HCT116 (cell line): ENCODE measurements around the gene MAP1LC3C. TPM values are rescaled to one million over a fixed set of nuclear protein-coding genes. Genes with fewer than 3 reads are reported as not detected.

Experiments used
- ATAC-seq: fragments of 200-7000 bp; cut with Tn5 transposase; 2 replicates; pipeline ENCODE4 v1.9.1; 2020; ENCODE audit warnings: mild to moderate bottlenecking, moderate library complexity
- BruUV-seq: library from RNA; stranded (reverse); fragments of 400-500 nt; replicated peaks from 2 replicates; lab custom pipeline; 2021; lab: Mats Ljungman, UMichigan
- CTCF ChIA-PET: fragments of 300-600 bp; sonication (Branson Sonifier 250); formaldehyde crosslinking; loops from one replicate; lab custom pipeline; 2021; ENCODE audit warnings: antibody characterized with exemption; lab: Charles Lee
- POLR2A ChIA-PET: fragments of 300-600, 350-600 bp; sonication (Branson Sonifier 250); formaldehyde crosslinking; loops from one replicate; lab custom pipeline; 2021; ENCODE audit warnings: antibody characterized with exemption; lab: Charles Lee
- RAD21 ChIA-PET, 2 experiments: fragments of 300-600 bp; sonication (Branson Sonifier 250); formaldehyde crosslinking; loops; one replicate each; lab custom pipeline; 2023; ENCODE audit warnings: low total read pairs in 2 of 2; ENCODE audit not compliant: uncharacterized antibody in 2 of 2, unreplicated experiment in 2 of 2, low non-redundant PET in 1 of 2; lab: Charles Lee
- DNase-seq: peaks from one replicate; pipeline ENCODE4 v3.0.0-alpha.2; 2010; ENCODE audit warnings: low read depth, low spot score
- H2AFZ ChIP-seq: fragments of 200-600 bp; shearing (Covaris generic), sonication (generic); 2 replicates; pipeline ENCODE4 v1.6.1; 2017; ENCODE audit warnings: low read depth, mixed run types, mixed read lengths, antibody characterized with exemption, low read length; ENCODE audit not compliant: poor library complexity, severe bottlenecking
- H3K27ac ChIP-seq: 2 replicates; pipeline ENCODE4 v1.5.1; 2012; ENCODE audit warnings: low read depth, low read length
- H3K27me3 ChIP-seq: fragments of 200-600 bp; sonication (generic); 2 replicates; pipeline ENCODE4 v1.6.1; 2016; ENCODE audit warnings: mixed run types, low read length, mixed read lengths; ENCODE audit not compliant: insufficient read depth
- H3K36me3 ChIP-seq, 2 experiments: fragments of 200-500 bp in 1 of 2; fragments of 200-600 bp in 1 of 2; sonication (Bioruptor generic) in 1 of 2; sonication (generic) in 1 of 2; 2 replicates each; pipeline versions ENCODE4 v1.5.1 to v1.6.1; 2014 to 2016; ENCODE audit warnings: low read length in 2 of 2, inconsistent platforms in 1 of 2, mixed read lengths in 1 of 2, mixed run types in 1 of 2; ENCODE audit not compliant: insufficient read depth in 2 of 2, control insufficient read depth in 1 of 2
- H3K4me1 ChIP-seq, 2 experiments: fragments of 200-600 bp in 1 of 2; sonication (generic) in 1 of 2; 2 replicates each; pipeline versions ENCODE4 v1.5.1 to v1.6.1; 2012 to 2017; ENCODE audit warnings: low read length in 2 of 2, inconsistent platforms in 1 of 2, mild to moderate bottlenecking in 1 of 2, mixed read lengths in 1 of 2, mixed run types in 1 of 2, moderate library complexity in 1 of 2; ENCODE audit not compliant: insufficient read depth in 2 of 2, control insufficient read depth in 1 of 2
- H3K4me2 ChIP-seq: fragments of 200-600 bp; sonication (generic); 2 replicates; pipeline ENCODE4 v1.6.1; 2017; ENCODE audit warnings: mixed run types, low read length, mixed read lengths
- H3K4me3 ChIP-seq, 2 experiments: fragments of 200-600 bp in 1 of 2; sonication (generic) in 1 of 2; replicated peaks in 1 of 2; 2 replicates each; pipeline ENCODE4 v1.5.1; 2011 to 2016; ENCODE audit warnings: low read length in 2 of 2, control low read depth in 1 of 2, low read depth in 1 of 2, mild to moderate bottlenecking in 1 of 2, mixed read lengths in 1 of 2, mixed run types in 1 of 2
- H3K79me2 ChIP-seq: fragments of 200-600 bp; sonication (generic); 2 replicates; pipeline ENCODE4 v1.6.1; 2017; ENCODE audit warnings: mild to moderate bottlenecking, mixed run types, low read length, moderate library complexity, mixed read lengths; ENCODE audit not compliant: insufficient read depth
- H3K9ac ChIP-seq: fragments of 200-600 bp; sonication (generic); 2 replicates; pipeline ENCODE4 v1.6.1; 2016; ENCODE audit warnings: low read length, mixed read lengths
- H3K9me2 ChIP-seq: fragments of 200-600 bp; sonication (generic), shearing (Covaris generic); 2 replicates; pipeline ENCODE4 v1.6.1; 2017; ENCODE audit warnings: mixed run types, mild to moderate bottlenecking, moderate library complexity; ENCODE audit not compliant: insufficient read depth
- H3K9me3 ChIP-seq, 2 experiments: fragments of 200-500 bp in 1 of 2; fragments of 200-600 bp in 1 of 2; sonication (Bioruptor generic) in 1 of 2; sonication (generic) in 1 of 2; 2 replicates each; pipeline ENCODE4 v1.6.1; 2014 to 2017; ENCODE audit warnings: low read length in 2 of 2, mixed read lengths in 2 of 2, inconsistent platforms in 1 of 2, low read depth in 1 of 2, mild to moderate bottlenecking in 1 of 2, mixed run types in 1 of 2, moderate library complexity in 1 of 2; ENCODE audit not compliant: control insufficient read depth in 1 of 2, insufficient read depth in 1 of 2
- H4K20me1 ChIP-seq: fragments of 200-600 bp; sonication (generic), shearing (Covaris generic); 2 replicates; pipeline ENCODE4 v1.6.1; 2017; ENCODE audit warnings: mixed run types, mild to moderate bottlenecking, moderate library complexity; ENCODE audit not compliant: insufficient read depth
- CBX3 ChIP-seq: IDR thresholded peaks from 2 replicates; pipeline ENCODE4 v1.6.1; 2012; ENCODE audit warnings: low read depth
- CEBPB ChIP-seq: IDR thresholded peaks from 2 replicates; pipeline ENCODE4 v1.6.1; 2012; ENCODE audit warnings: low read depth
- CTCF ChIP-seq, 3 experiments: fragments of 200-600 bp in 1 of 3; sonication (generic) in 1 of 3; IDR thresholded peaks in 2 of 3; conservative IDR thresholded peaks in 1 of 3; 2 replicates each; pipeline ENCODE4 v1.5.1; 2012 to 2017; ENCODE audit warnings: low read depth in 2 of 3, low read length in 2 of 3, antibody characterized with exemption in 1 of 3, borderline replicate concordance in 1 of 3, control low read depth in 1 of 3, mild to moderate bottlenecking in 1 of 3, mixed read lengths in 1 of 3, mixed run types in 1 of 3, moderate library complexity in 1 of 3; ENCODE audit not compliant: insufficient read depth in 1 of 3
- EZH2phosphoT487 ChIP-seq: fragments of 200-600 bp; IDR thresholded peaks from 2 replicates; pipeline ENCODE4 v1.6.1; 2018; ENCODE audit warnings: antibody characterized with exemption, borderline replicate concordance
- JUND ChIP-seq: IDR thresholded peaks from 2 replicates; pipeline ENCODE4 v1.6.1; 2012
- POLR2A ChIP-seq: IDR thresholded peaks from 2 replicates; pipeline ENCODE4 v1.7.0; 2011; ENCODE audit warnings: borderline replicate concordance; ENCODE audit not compliant: insufficient read depth, insufficient read length; ENCODE audit errors: extremely low read depth
- POLR2AphosphoS5 ChIP-seq: IDR thresholded peaks from 2 replicates; pipeline ENCODE4 v1.6.1; 2011; ENCODE audit warnings: mild to moderate bottlenecking, low read depth, low read length, moderate library complexity
- RAD21 ChIP-seq: IDR thresholded peaks from 2 replicates; pipeline ENCODE4 v1.6.1; 2012; ENCODE audit warnings: low read depth, mild to moderate bottlenecking
- SIN3A ChIP-seq: IDR thresholded peaks from 2 replicates; pipeline ENCODE4 v1.6.1; 2012; ENCODE audit warnings: low read depth
- SP1 ChIP-seq: IDR thresholded peaks from 2 replicates; pipeline ENCODE4 v1.6.1; 2012; ENCODE audit warnings: low read depth
- SRF ChIP-seq: IDR thresholded peaks from 2 replicates; pipeline ENCODE4 v1.6.1; 2012; ENCODE audit warnings: low read depth
- YY1 ChIP-seq: IDR thresholded peaks from 2 replicates; pipeline ENCODE4 v1.6.1; 2011; ENCODE audit warnings: low read length, low read depth, moderate library complexity, mild to moderate bottlenecking; ENCODE audit not compliant: insufficient replicate concordance; ENCODE audit errors: extremely low read depth
- ZFX ChIP-seq: fragments of 450-650 bp; IDR thresholded peaks from 2 replicates; pipeline ENCODE4 v1.6.1; 2017
- intact Hi-C: fragments of 100-400 bp; cut with micrococcal nuclease; formaldehyde crosslinking; loops from 2 replicates; pipeline ENCODE4 v1.10.0; 2022
- total RNA-seq: library from RNA; stranded (reverse); gene quantifications from one replicate; pipeline ENCODE4 v1.2.1, GENCODE V29; 2021; ENCODE audit not compliant: unreplicated experiment
- TF ChIP-seq, protein P1 (sequence below): IDR thresholded peaks from 2 replicates; pipeline ENCODE4 v1.6.1; 2012; ENCODE audit warnings: low read depth
- TF ChIP-seq, protein P2 (sequence below): IDR thresholded peaks from 2 replicates; pipeline ENCODE4 v1.6.1; 2011; ENCODE audit warnings: mild to moderate bottlenecking, low read length, moderate library complexity; ENCODE audit not compliant: insufficient replicate concordance; ENCODE audit errors: extremely low read depth

MAP1LC3C gene
- total RNA-seq, 1 experiment from 2014 or later, result not detected

GRCh38 chr1:242002510-242002909, 3.6 kb upstream of the MAP1LC3C start:
- BruUV-seq, result no TSS peak
- no peaks in the 10 kb centered on the region for H3K9me2 ChIP-seq
- DNase-seq, result no peak
- H3K4me3 ChIP-seq, result no peak overlapping the region
- no peak overlapping the region for H3K9ac ChIP-seq
- H3K79me2 ChIP-seq, result no peaks in the 10 kb centered on the region
- no peak for ATAC-seq
- ChIA-PET POLR2A (no interaction called here), CTCF (no interaction called here), RAD21 (no interaction called here)
- H3K4me1 ChIP-seq, result peaks cover 6 to 23% of the 10 kb centered on the region in 2 experiments
- intact Hi-C loops, result no loop called here
- H3K9me3 ChIP-seq, result no peaks in the 10 kb centered on the region
- no peak overlapping the region for H3K4me2 ChIP-seq
- no peaks in the 10 kb centered on the region for H4K20me1 ChIP-seq
- no peaks in the 10 kb centered on the region for H3K36me3 ChIP-seq
- H3K27ac ChIP-seq, result no peak overlapping the region
- TF ChIP-seq, protein P1, sequence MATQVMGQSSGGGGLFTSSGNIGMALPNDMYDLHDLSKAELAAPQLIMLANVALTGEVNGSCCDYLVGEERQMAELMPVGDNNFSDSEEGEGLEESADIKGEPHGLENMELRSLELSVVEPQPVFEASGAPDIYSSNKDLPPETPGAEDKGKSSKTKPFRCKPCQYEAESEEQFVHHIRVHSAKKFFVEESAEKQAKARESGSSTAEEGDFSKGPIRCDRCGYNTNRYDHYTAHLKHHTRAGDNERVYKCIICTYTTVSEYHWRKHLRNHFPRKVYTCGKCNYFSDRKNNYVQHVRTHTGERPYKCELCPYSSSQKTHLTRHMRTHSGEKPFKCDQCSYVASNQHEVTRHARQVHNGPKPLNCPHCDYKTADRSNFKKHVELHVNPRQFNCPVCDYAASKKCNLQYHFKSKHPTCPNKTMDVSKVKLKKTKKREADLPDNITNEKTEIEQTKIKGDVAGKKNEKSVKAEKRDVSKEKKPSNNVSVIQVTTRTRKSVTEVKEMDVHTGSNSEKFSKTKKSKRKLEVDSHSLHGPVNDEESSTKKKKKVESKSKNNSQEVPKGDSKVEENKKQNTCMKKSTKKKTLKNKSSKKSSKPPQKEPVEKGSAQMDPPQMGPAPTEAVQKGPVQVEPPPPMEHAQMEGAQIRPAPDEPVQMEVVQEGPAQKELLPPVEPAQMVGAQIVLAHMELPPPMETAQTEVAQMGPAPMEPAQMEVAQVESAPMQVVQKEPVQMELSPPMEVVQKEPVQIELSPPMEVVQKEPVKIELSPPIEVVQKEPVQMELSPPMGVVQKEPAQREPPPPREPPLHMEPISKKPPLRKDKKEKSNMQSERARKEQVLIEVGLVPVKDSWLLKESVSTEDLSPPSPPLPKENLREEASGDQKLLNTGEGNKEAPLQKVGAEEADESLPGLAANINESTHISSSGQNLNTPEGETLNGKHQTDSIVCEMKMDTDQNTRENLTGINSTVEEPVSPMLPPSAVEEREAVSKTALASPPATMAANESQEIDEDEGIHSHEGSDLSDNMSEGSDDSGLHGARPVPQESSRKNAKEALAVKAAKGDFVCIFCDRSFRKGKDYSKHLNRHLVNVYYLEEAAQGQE, result no peak
- no peak for TF ChIP-seq POLR2A
- TF ChIP-seq EZH2phosphoT487, result no peak
- TF ChIP-seq, protein P2, sequence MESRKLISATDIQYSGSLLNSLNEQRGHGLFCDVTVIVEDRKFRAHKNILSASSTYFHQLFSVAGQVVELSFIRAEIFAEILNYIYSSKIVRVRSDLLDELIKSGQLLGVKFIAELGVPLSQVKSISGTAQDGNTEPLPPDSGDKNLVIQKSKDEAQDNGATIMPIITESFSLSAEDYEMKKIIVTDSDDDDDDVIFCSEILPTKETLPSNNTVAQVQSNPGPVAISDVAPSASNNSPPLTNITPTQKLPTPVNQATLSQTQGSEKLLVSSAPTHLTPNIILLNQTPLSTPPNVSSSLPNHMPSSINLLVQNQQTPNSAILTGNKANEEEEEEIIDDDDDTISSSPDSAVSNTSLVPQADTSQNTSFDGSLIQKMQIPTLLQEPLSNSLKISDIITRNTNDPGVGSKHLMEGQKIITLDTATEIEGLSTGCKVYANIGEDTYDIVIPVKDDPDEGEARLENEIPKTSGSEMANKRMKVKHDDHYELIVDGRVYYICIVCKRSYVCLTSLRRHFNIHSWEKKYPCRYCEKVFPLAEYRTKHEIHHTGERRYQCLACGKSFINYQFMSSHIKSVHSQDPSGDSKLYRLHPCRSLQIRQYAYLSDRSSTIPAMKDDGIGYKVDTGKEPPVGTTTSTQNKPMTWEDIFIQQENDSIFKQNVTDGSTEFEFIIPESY, result no peak
- TF ChIP-seq ZFX, result no peak
- no peak for TF ChIP-seq SRF
- TF ChIP-seq CBX3, result no peak
- no peak for TF ChIP-seq SP1
- TF ChIP-seq CTCF (IDR thresholded peaks at IDR 0.05 in 2 of 3, conservative IDR thresholded peaks at IDR 0.05 in 1 of 3; ENCODE audit: borderline replicate concordance in 1 of 3, insufficient read depth in 1 of 3, low read depth in 2 of 3, low read length in 2 of 3), result no peak
- TF ChIP-seq YY1, result no peak
- TF ChIP-seq POLR2AphosphoS5, result no peak
- no peak for TF ChIP-seq SIN3A
- no peak for TF ChIP-seq CEBPB
- no peak for TF ChIP-seq RAD21
- no peak for TF ChIP-seq JUND
- no peaks in the 10 kb centered on the region for H3K27me3 ChIP-seq
- no peak overlapping the region for H2AFZ ChIP-seq
